Stimulated activated CD8-positive, alpha-beta memory T cell treated with anti-CD3 and anti-CD28 coated beads, Interleukin-7, amount 100 ng/mL, for 4 hours (primary cell): ENCODE data around the gene JMJD1C.
"Not testable (repeated sequence)": the region's sequence is repeated elsewhere in the genome, so short reads cannot be mapped to it uniquely, and the experiment has no call there.

Experiments used
- DNase-seq, 2 donors: peaks; one replicate each; pipeline ENCODE4 v3.0.0-alpha.2; 2020; ENCODE audit warnings: low read depth in 2 of 2

The JMJD1C gene

DNA sequence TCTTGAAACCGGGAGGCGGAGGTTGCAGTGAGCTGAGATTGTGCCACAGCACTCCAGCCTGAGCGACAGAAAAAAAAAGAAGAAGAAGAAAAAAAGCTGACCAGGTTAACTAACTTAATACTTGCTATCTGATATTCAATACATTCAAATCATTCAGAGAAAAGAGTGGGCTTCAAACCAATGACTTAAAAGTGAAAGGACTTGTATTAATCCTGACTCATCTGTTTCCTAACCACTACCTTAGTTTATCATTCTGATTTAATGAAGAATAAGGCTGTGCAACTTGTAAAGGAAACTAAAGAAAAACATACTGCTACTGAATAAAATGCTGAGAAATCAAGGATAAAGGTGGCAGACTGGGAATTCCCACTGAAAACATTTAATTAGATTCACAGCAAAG, 204.3 kb downstream of the JMJD1C start:
- DNase-seq: no peak

DNA sequence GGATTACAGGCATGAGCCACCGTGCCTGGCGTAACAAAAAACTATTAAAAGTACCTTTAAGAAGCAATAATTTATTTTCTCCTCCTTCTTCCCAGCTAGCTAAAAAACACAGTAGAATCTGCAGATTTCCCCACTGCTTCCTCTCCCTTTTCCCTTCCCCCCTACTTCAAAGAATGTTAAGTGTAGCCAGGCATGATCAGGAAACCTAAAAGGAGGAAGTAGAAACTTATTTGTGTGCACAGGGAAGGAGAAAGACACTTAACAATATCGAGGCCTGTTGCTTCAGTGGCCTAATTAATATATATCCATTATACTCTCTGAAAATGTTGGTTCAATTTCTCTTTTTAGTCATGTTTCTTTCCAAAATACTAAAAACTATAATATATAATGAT, 204.9 kb downstream of the JMJD1C start:
- no peak for DNase-seq

DNA sequence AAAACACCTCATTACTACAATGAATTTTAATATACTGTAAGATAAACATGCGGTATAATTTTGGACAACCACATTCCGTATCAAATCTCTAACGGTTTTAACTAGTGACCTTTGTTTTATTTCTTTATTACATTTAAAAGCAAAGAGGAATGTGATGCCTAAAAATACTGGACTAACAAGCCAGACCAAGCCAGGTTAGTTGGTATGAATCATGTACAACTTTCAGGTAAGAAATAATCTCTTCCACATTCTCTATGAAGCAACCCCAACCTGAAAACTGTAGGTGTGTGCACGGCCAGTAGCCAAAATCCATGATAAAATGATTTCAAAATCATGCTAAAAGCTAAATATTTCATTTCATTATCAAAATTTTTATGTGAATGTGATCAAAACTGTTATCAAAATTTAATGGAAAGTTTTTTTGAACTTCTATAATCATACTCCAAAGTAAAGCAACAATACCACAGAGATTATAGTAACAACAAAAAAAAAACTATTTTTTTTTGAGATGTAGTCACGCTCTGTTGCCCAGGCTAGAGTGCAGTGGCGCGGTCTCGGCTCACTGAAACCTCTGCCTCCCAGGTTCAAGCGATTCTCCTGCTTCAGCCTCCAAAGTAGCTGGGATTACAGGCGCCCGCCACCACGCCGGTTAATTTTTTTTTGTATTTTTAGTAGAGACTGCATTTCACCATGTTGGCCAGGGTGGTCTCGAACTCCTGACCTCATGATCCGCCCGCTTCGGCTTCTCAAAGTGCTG, 205.5 kb downstream of the JMJD1C start:
- no peak for DNase-seq

DNA sequence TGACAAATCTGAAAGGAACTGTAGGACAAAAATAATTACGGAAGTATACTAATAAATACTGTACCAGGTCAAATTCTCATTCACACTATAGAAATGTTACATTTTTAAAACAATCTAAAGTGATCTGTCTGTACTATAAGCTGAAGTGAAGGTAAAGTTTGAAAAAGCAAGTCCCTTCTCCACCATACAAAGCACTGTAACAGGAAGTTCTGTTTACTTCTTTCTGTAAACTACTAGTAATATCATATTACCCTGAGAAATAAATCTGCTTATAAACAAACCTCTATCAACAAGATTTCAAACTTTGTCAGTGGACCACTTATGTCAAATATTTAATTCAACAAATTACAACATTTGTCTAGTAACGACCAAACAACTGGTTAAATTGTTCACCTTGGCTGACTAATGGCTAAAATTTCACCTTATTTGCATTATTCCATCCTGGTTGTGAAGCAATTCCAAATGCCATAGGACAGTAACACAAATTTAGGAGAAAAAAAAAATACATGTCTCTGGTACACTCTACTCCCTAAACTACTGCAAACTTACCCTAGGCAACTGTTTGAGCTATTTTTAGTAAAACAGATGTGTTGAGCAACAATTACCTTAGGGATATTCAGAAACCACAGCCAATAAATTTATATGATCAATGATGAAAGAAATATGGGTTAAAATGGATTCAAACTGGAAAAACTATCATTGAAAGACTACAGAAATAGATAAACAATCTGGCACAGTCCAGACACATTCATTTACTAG, 206.7 kb downstream of the JMJD1C start:
- DNase-seq: no peak

- DNase-seq: no peak
These were observed 208.0 kb downstream of the JMJD1C start for GRCh38 chr10:63257778-63258177.

- no peak for DNase-seq
These were observed 209.6 kb downstream of the JMJD1C start for GRCh38 chr10:63256009-63256773.

DNA sequence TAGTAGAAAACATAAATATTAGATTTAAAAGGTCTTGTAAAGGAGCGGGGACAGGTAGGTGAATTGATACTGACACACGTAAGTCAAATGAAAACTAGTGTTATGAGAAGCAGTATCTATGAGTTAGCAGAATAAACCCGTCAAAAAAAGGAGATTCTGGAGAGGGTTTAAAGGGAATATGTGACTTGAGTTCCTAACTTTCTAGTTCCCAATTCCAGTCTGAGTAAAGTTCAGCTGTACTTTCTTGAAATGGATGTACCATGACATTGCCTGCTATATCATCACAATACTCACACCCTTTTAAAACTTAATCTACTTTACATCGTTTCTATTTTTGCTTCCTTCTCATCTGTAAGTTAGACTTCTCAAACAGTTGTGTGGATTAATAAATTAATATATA, 210.5 kb downstream of the JMJD1C start:
- no peak for DNase-seq

DNA sequence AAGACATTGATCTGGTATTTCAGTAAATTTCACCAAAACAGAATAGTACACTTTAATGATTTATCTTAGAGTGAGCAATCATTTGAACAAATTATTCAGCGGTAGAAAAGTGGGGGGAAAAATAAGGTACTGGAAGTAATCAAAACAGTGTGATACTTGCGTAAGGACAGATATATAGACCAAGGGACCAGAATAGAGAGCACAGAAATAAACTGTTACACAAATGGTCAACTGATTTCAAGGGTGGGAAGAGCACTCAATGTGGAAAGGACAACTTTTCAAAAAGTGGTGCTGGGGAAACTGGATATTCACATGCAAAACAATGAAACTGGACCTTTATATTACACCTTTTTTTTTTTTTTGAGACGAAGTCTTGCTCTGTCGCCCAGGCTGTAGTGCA, 212.7 kb downstream of the JMJD1C start:
- DNase-seq: no peak

DNA sequence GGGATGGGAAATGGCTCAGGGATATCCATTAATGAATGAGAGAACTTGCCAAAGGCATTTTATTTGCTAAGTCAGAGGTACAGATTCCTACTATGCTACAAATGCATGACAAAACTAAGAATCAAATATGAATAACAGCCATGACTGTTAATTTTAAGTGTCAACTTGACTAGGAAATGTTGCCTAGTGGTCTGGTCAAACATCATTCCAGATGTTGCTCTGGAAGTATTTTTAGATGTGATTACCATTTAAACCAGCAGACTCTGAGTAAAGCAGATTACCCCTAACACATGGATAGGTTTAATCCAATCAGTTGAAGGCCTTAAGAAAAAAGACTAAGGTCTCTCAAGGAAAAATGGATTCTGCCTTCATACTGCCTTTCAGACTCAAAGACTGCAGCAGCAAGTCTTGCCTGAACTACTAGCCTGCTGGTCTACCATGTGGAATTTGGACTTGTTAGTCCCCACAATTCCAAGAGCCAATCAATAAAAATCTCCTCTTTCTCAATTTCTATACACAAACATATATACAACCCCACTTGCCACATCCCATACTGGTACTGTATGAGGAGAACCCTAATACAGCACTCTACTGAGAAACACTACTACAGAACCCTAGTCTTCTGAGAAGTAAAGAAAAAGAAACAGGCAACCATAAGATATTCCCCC, 213.5 kb downstream of the JMJD1C start:
- no peak for DNase-seq

DNA sequence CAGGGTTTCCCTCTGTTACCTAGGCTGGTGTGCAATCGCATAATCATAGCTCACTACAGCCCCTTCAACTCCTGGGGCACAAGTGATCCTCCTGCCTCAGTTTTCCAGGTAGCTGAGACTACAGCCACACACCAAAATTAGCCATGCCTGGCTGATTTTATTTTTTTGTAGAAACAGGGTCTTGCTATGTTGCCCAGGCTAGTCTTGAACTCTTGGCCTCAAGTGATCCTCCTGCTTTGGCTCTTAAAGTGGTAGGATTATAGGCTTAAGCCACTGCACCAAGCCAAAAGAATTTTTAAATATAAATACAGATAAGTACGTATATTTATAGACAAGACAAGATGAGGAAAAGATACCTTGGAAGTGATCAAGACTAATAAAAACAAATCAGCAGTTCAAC, 215.7 kb downstream of the JMJD1C start:
- DNase-seq: no peak

DNA sequence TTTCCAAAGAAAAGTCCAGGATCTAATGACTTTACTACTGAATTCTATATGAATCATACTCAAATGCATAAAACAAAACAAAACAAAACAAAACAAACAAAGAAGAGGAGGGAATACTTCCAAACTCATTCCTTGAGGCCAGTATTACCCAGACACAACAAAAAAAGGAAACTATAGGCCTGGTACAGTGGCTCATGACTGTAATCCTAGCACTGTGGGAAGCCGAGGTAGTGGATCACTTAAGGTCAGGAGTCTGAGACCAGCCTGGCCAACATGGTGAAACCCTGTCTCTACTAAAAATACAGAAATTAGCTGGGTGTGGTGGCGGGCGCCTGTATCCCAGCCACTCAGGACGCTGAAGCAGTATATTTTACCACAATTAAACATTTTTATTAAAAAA, 218.0 kb downstream of the JMJD1C start:
- no peak for DNase-seq

DNA sequence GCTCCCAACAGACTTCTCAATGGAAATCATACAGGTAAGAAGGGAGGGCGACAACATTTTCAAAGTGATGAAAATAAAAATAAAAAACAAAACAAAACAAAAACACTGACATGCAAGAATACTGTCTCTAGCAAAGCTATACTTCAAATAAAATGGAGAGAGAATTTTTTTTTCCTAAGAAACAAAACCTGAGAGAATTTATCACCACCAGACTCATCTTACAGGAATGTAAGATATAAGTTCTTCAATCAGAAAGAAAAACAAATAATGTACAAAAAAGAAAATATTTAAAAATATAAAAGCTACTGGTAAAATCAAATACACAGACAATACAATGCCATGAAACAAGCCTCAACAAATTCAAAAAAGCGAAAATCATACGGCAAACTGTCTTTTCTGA, 219.4 kb downstream of the JMJD1C start:
- no peak for DNase-seq

DNA sequence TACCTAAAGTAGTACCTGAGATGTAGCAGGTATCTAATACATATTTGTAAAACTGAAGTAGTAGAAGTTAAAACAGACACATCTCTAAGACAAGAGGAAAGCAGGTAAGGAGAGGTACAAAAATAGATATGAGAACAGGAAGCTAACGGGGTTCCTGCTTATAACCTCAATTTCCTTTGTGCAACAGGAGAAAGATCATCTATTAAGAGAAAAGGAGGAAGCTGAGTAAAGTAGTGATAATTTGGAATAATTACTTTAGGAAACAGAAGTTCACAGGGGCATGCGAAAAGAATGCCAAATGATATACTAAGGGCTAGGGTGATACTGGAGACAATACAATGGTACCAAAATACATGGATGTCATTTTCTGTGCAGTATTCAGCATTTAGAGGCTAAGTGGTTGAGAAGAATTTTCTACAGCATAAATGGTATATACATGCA, 223.9 kb downstream of the JMJD1C start:
- no peak for DNase-seq

DNA sequence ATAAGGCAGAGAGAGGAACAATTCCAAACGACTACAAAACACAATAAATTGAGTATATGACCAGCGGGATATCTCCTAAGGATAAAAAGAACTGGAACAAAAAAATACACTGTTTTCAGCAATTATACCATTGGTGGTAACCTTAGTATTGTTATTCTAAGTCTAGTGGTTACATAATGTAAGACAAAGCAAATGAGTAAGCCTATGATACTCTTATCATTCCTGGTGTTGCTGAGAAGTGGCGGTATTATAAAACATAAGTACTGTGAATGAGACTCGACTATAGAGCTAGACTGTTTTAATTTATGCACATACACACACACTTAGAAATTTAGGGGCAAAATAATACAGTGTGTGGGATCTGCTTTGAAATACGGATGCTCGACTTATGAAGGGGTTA, 225.0 kb downstream of the JMJD1C start:
- DNase-seq: no peak

DNA sequence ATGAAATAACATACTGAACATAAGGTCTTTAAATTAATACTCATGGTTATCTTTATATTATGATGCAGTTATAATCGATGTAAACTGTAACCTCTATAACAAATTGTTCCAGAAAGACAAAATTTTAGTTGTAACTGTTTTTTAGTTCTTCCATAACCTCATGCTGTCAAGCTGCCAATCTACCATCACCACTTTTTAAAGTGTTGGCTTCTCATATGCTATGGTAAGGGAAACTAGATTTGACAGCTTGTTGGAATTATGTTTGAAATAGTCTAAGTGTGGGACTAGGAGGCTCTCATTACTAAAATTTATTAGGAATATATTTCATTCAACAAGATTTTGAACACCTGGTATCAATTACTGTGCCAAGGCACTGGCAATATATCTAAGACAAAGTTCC, 227.3 kb downstream of the JMJD1C start:
- no peak for DNase-seq

GRCh38 chr10:63237396-63237795, 228.4 kb downstream of the JMJD1C start:
- no peak for DNase-seq

- DNase-seq: no peak
These were observed 229.5 kb downstream of the JMJD1C start for GRCh38 chr10:63236113-63236935.

GRCh38 chr10:63235136-63235535, 230.6 kb downstream of the JMJD1C start:
- DNase-seq: not testable (repeated sequence)

DNA sequence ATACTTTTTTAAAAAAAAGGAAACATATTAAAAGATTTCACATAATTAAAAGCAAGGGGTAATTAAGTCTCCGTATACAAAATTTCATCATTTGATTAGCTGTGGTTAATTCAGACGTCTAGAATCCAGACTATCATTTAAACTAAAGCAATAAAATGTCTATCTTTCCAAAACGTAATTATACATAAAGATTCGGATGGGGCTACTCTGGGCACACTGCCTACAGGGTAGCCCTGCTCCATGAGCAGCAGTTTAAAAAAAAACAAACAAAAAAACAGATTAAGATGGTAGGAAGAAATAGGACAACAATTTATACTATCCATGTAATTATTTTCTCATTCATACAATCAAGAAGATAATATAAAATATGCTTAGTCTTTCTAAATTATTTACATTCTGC, 236.6 kb downstream of the JMJD1C start:
- no peak for DNase-seq

DNA sequence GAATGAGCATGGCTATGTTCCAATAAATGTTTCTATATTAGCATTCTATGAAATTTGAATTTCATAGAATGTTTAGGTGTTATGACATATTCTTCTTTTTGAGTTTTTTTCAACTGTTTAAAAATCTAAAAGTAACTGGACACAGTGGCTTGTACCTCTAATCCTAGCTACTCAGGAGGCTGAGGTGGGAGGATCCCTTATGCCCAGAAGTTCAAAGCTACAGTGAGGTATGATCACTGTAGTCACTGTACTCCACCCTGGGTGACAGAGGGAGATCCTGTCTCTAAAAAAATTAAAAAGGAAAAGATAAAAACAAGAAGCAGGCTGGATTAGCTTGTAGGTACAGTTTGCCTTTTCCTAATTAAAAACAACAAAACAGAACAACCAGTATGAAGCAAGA, 237.5 kb downstream of the JMJD1C start:
- DNase-seq: no peak

DNA sequence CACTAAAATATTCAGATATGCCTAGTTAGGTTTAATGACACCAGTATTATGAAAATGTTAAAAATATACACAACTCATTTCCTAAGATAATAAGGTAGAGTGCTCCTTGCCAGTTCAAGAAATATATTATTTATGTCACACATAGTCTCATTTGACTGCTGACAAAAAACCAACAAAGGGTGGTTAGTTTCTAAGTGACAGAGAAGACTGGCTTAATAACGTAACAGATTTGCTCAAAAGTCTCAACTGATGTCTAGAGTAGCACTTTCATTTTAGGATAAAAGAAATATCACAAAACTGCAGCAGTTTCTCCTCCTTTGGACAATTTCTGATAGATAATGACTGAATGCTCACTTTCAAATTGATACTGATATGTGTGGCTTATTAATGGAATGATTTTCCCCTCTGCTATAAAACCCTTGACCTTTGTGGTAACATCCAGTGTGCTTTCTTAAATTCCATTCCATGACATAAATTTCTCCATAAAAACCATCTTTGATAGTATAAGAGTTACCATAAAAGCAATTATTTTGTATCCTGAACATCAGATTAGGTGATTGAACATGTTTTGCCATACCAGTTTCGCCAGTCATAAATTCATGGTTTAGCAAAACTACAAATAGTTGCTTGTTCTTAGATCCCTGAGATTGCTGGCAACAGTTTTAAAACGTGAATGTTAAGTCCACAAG, 238.4 kb downstream of the JMJD1C start:
- no peak for DNase-seq
